ENCODE data around the gene EPHA8. TPM values are rescaled to one million over a fixed set of nuclear protein-coding genes. Genes with fewer than 3 reads are reported as not detected.
A peak's percentile ranks its signal among the peaks of the same experiment; 100 is the strongest.

Gene EPHA8
- polyA plus RNA-seq, 1 donor from 2014 or later = not detected

DNA sequence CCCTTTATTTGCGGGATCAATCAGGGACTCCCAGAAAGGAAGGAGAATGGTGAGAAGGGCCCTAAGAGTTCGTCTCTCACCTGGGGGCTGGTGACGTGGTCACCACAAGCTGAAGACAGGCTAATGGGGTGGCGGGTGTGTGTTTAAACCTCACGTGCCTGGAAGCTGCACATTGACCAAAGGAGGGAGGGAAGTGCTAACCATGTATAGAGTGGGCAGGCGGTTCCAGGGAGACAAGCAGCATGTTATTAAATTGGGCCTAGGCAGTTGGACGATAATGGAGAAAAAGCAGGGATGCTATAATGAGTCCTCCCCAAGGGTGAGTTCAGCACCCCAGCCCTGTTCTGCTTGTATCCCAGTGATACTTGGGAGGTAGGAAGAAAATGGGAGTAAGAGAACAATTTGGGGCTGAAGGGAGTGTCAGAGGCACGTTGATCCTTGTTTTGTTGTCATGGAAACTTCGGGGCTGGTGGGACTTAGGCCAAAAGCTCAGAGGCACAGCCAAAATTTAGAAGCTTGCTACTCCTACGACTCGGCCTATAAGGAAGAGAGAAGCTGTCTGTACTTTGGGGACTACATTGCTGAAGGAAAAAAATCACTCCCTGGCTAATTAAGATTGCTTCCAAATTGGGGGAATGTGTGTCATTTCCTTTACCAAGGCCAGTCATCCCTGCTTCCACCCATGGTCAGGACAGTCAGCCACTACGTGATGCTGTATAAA, 33.2 kb upstream of the EPHA8 start:
- H3K4me1 Mint-ChIP-seq = no peaks in the 10 kb centered on the region
- no peak overlapping the region for H3K27ac Mint-ChIP-seq
- no peaks in the 10 kb centered on the region for H3K9me3 Mint-ChIP-seq
- no peak overlapping the region for H3K4me3 Mint-ChIP-seq
- peaks cover 11% of the 10 kb centered on the region for H3K36me3 Mint-ChIP-seq
- H3K27me3 Mint-ChIP-seq = no peaks in the 10 kb centered on the region

DNA sequence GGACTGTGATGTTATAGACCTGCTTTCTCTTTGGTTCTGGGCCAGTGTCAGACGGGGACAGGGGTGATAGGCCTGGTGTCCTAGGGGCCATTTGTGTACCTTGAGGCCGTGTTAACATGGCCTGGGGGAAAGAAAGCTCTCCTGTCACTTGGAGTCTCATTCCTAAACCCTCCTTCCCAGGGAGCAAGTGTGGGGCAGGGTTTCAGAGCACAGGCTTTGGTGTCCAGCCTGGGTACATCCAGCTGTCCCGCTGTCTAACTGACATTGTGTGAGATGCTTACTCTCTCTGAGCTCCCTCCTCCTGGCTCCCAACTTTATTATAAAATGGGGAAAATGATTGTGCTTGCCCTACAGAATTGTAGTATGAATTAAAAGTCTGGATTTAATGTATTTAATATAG, 32.6 kb upstream of the EPHA8 start:
- no peak overlapping the region for H3K4me3 Mint-ChIP-seq
- H3K27me3 Mint-ChIP-seq = no peaks in the 10 kb centered on the region
- no peaks in the 10 kb centered on the region for H3K9me3 Mint-ChIP-seq
- no peaks in the 10 kb centered on the region for H3K4me1 Mint-ChIP-seq
- H3K36me3 Mint-ChIP-seq = peaks cover 11% of the 10 kb centered on the region
- no peak overlapping the region for H3K27ac Mint-ChIP-seq

DNA sequence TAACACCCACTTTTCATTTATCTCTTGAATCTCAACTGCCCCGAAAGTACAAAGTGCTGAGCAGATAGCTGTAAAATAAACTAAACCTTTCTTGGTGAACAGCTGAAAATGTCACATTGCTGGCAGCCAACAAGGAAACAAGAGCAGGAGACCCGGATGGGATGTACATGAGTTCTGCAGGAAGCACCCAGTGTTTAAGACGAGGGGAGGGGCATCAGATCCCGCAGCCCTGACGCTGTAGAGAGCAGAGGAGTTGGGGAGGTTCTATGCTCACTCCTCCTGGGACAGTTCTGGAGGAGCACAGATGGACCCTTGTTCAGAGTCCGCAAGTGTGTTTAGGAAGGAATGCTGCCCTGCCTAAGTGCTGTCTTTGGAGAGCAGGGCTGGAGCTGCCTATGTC, 32.0 kb upstream of the EPHA8 start:
- H3K9me3 Mint-ChIP-seq = no peaks in the 10 kb centered on the region
- H3K27ac Mint-ChIP-seq = no peak overlapping the region
- H3K36me3 Mint-ChIP-seq = peaks cover 10% of the 10 kb centered on the region
- H3K4me3 Mint-ChIP-seq = no peak overlapping the region
- no peaks in the 10 kb centered on the region for H3K27me3 Mint-ChIP-seq
- H3K4me1 Mint-ChIP-seq = no peaks in the 10 kb centered on the region

DNA sequence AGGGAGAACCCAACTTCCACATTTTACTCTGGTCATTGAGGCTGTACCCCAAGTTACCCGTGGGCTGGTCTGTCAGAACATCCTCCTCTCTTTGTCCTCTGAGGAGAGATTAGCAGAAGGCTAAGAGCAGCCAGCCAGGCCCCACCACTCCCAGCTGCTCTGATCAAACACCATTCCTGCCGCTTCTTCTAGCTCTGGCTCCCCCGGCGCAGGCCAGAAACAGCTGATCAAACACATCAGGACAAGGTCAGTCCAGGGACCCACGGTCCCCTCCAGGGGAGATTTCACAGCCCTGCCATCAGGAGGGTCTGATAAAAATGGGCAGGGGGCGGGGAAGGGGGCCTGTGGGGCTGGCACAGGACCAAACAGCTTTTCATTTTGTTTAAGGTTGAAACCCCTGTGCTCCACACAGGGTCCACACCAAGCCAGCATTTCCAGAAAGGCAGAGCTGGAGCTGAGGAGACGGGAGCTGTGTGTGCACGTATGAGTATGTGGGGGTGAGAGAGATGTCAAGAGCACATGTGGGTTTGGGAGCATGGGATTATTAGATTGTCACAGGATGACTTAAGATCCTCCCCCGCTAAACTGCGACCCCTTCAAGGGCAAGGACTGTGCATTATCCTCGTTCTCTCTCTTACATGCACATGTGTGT, 29.9 kb upstream of the EPHA8 start:
- Mint-ChIP-seq H3K4me1 (no peaks in the 10 kb centered on the region), H3K27me3 (no peaks in the 10 kb centered on the region), H3K4me3 (no peak overlapping the region), H3K27ac (peak overlapping the region in 1 of 3 donors; percentile 29), H3K9me3 (no peaks in the 10 kb centered on the region), H3K36me3 (peaks cover 5% of the 10 kb centered on the region)

DNA sequence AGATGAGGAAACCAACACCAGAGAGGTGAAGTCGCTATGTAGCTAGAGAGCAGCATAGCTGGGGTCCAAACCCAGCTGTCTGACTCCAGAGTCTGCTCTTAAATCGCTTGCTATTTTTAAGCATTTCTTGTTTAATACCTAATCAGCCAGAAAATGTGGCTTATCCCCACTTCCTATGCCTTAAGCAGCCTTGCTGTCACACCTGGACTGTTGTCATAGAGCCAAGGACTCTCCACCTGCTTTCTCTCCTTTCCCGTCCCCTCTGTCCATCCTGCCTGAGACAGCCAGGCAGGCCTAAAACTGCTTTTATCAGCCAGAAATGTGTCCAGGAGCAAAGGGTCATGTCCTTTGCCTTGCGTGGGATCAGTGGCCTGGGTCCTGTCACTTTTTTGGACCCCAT, 28.3 kb upstream of the EPHA8 start:
- Mint-ChIP-seq H3K9me3 (no peaks in the 10 kb centered on the region), H3K27me3 (no peaks in the 10 kb centered on the region), H3K4me1 (peaks cover 0 to 4% (median 3%) of the 10 kb centered on the region in 3 donors), H3K27ac (peak overlapping the region in 1 of 3 donors; percentile 93), H3K4me3 (no peak overlapping the region), H3K36me3 (peaks cover 5% of the 10 kb centered on the region)

DNA sequence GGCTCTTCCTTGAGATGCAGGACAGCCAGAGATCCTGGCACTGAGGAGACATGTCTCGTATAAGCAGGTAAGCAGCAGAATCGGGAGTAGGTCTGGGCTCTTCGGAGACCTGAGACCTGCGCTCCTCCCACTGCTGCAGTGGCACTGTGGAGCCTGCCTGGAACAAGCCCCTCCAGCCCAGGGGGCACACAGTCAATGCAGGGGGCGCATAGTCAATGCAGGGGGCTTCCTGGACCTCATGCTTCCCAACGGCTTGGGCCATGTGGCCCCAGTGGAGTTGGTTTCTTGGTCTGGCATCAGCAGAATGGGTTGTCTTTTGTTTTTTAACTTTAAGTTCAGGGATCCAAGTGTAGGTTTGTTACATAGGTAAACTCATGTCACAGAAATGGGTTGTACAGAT, 27.9 kb upstream of the EPHA8 start:
- Mint-ChIP-seq H3K27ac (peak overlapping the region in 1 of 3 donors; percentile 93), H3K4me3 (no peak overlapping the region), H3K9me3 (no peaks in the 10 kb centered on the region), H3K36me3 (peaks cover 5% of the 10 kb centered on the region), H3K27me3 (no peaks in the 10 kb centered on the region), H3K4me1 (peaks cover 0 to 4% (median 3%) of the 10 kb centered on the region in 3 donors)

DNA sequence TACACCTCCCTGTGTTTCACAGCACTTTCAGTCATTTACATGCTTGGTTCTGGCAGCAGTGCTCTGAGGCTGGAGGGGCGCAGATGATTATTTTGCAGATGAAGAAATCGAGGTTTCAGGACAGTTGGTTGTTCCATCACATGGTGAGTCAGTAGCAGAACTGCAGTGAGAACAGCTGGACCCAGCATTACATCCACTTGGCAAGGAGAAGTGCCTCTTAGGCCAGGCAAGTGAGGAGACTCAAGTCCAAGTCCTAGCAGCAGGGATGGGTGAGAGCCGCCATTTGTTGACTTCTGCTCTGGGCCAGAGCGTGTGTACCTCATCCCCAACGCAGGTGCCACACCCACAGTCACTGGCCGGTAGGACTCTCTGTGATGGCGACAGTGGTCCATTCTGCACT, 26.8 kb upstream of the EPHA8 start:
- Mint-ChIP-seq H3K27me3 (no peaks in the 10 kb centered on the region), H3K36me3 (peaks cover 5% of the 10 kb centered on the region), H3K9me3 (no peaks in the 10 kb centered on the region), H3K4me3 (no peak overlapping the region), H3K4me1 (peaks cover 0 to 4% (median 3%) of the 10 kb centered on the region in 3 donors), H3K27ac (no peak overlapping the region)

DNA sequence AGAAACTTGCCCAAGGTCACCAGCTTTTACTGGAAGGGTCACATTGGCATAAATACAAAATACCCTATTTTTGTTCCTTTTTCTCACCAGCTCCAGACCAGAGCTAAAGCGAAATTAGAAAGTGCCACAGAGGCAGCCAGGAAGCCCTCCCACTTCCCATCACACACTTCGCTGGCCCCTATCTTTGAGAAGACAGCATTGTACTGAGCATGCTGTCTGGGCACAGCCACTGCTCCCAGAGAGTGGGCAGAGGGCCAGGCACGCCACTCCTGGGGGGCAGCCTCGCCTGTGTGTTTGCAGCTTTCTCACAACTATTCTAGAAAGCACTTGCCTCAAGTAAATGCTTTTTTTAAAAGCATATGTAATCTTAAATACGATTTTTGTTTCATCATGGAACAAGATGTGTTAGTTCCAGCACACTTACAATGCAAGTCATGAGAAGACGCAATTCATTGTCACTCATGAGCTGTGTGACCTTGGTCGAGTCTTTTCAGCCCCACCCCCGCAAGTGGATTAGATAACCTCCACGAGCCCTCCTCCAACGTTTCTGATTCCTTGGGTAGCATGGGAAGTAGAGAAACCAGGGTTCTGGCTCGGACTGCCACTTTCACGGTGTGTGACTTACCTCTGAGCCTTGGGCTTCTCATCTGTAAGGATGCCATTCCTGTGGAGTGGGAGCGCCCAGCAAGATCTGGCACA, 25.7 kb upstream of the EPHA8 start:
- peaks cover 5% of the 10 kb centered on the region for H3K36me3 Mint-ChIP-seq
- peak overlapping the region in 1 of 3 donors; percentile 71 for H3K27ac Mint-ChIP-seq
- no peaks in the 10 kb centered on the region for H3K9me3 Mint-ChIP-seq
- no peak overlapping the region for H3K4me3 Mint-ChIP-seq
- no peaks in the 10 kb centered on the region for H3K27me3 Mint-ChIP-seq
- peaks cover 0 to 4% (median 3%) of the 10 kb centered on the region in 3 donors for H3K4me1 Mint-ChIP-seq

DNA sequence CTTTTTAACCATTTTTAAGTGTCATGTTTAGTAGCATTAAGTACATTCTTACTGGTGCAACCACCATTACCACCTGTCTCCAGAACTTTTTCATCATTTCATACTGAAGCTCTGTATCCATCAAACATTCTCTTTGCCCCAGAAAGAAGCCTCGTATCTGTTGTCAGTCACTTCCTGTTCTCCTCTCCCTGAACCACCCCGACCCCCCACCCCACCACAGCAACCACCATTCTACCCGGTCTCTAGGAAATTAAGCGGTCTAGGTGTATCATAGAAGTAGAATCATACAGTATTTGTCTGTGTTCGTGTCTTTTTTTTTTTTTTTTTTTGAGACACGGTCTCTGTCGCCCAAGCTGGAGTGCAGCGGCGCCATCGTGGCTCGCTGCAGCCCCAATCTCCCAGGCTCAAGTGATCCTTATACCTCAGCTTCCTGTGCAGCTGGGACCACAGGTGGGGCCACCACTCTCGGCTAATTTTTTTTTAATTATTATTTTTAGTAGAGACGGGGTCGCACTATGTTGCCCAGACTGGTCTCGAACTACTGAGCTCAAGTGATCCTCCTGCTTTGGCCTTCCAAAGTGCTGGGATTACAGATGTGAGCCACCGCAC, 23.7 kb upstream of the EPHA8 start:
- Mint-ChIP-seq H3K36me3 (peaks cover 2% of the 10 kb centered on the region), H3K4me3 (no peak overlapping the region), H3K4me1 (peaks cover 0 to 5% (median 4%) of the 10 kb centered on the region in 3 donors), H3K27me3 (no peaks in the 10 kb centered on the region), H3K27ac (no peak overlapping the region), H3K9me3 (no peaks in the 10 kb centered on the region)

DNA sequence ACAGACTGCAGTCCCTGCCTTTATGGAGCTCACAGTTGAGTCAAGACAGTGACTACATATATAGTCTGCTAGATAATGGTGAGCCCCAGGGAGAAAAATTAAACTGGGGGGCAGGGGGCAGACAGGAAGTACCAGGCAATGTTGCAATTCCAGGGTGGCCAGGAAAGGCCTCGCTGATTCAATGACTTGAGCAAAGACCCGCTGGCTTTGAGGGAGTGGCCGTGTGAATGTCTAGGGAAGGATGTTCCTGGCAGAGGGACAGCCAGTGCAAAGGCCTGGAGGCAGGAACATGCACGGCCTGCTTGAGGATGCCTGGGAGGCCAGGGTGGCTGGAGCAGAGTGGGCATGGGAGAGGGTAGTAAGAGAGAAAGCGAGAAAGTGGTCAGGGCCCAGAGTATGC, 23.0 kb upstream of the EPHA8 start:
- no peaks in the 10 kb centered on the region for H3K9me3 Mint-ChIP-seq
- peaks cover 2% of the 10 kb centered on the region for H3K36me3 Mint-ChIP-seq
- H3K27me3 Mint-ChIP-seq = no peaks in the 10 kb centered on the region
- H3K27ac Mint-ChIP-seq = no peak overlapping the region
- H3K4me1 Mint-ChIP-seq = peaks cover 0 to 5% (median 4%) of the 10 kb centered on the region in 3 donors
- H3K4me3 Mint-ChIP-seq = no peak overlapping the region

DNA sequence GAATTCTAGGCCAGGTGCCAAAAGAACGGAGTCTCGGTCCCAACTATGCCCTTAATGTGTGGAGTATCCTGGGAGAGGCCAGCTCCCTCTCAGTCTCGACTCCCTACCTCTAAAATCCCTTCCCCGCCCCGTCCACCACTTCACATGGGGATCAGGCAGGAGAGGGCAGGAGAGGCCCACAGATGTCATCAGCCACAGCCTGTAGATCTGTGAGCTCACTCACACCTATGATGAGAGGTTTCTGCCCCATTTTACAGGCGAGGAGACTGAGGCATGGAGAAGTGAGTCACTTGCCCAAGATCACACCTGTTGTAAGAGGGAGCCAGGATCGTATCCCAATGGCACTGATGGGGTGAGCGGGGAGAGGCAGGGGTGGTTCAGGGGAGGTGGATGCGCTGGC, 20.4 kb upstream of the EPHA8 start:
- Mint-ChIP-seq H3K4me1 (peaks cover 0 to 5% (median 4%) of the 10 kb centered on the region in 3 donors), H3K9me3 (no peaks in the 10 kb centered on the region), H3K4me3 (no peak overlapping the region), H3K27ac (no peak overlapping the region), H3K36me3 (peaks cover 4% of the 10 kb centered on the region), H3K27me3 (peaks cover 1% of the 10 kb centered on the region)

DNA sequence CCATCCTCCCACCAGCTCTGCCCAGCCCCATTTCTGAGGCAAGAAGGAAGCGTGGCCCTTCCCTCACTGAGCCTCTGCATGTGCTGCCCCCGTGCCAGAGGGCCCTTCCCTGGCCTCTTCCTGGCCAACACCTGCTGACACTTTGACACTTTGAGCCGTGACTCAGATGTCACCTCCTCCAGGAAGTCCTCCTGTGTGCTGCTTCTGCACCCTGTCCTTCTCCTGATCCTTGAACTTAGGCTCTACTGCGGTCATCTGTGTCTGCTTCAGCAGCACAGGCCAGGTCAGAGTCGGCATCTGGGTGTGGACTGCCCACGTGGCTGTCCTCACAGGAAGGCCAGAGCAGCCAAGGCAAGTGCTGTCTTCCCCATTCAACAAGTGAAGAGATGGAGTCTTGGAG, 19.6 kb upstream of the EPHA8 start:
- Mint-ChIP-seq H3K27me3 (peaks cover 5% of the 10 kb centered on the region), H3K4me3 (no peak overlapping the region), H3K9me3 (no peaks in the 10 kb centered on the region), H3K27ac (no peak overlapping the region), H3K4me1 (peaks cover 0 to 5% (median 4%) of the 10 kb centered on the region in 3 donors), H3K36me3 (peaks cover 2% of the 10 kb centered on the region)

DNA sequence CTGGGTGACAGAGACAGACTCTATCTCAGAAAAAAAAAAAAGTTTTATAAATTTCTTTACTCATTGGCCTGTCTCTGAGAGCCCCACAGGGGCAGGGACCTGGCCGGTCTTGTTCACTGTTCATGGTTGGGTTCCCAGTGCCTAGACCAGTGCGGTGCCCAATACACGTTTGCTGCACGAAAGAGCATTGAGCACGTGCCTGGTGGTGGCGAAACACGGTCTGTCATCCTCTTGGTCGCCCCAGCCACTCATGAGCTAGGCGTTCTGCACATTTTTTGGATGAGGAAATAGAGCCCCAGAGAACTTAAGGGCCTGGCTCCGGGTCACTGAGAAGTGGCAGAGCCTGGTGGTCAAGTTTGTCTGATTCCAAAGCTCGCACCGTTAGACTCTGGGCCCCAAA, 18.7 kb upstream of the EPHA8 start:
- peaks cover 14% of the 10 kb centered on the region for H3K27me3 Mint-ChIP-seq
- H3K36me3 Mint-ChIP-seq = peaks cover 2% of the 10 kb centered on the region
- H3K27ac Mint-ChIP-seq = no peak overlapping the region
- H3K4me3 Mint-ChIP-seq = no peak overlapping the region
- peaks cover 0 to 2% (median 0%) of the 10 kb centered on the region in 3 donors for H3K4me1 Mint-ChIP-seq
- H3K9me3 Mint-ChIP-seq = no peaks in the 10 kb centered on the region

DNA sequence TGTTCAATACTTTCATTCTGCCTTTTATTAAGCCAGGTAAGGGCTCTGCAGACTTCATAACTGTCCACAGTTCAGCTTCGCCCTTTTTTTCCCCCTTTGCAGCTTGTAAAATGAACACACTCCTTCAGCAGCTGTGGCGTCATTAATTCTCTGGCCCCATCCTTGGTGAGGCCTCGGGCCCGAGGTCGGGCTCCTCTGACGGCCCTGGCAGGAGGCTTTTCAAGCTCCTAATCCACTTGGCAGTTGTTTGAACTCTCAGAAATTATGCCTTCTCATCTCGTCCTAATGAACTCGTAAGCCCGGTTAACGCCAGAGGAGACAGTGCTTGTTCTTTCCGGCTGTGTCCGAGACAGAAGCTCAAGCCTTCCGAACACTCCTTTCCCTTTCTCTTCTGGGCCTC, 18.1 kb upstream of the EPHA8 start:
- Mint-ChIP-seq H3K9me3 (no peaks in the 10 kb centered on the region), H3K36me3 (peaks cover 2% of the 10 kb centered on the region), H3K27ac (no peak overlapping the region), H3K27me3 (peaks cover 16% of the 10 kb centered on the region), H3K4me3 (no peak overlapping the region), H3K4me1 (peaks cover 0 to 2% (median 0%) of the 10 kb centered on the region in 3 donors)

DNA sequence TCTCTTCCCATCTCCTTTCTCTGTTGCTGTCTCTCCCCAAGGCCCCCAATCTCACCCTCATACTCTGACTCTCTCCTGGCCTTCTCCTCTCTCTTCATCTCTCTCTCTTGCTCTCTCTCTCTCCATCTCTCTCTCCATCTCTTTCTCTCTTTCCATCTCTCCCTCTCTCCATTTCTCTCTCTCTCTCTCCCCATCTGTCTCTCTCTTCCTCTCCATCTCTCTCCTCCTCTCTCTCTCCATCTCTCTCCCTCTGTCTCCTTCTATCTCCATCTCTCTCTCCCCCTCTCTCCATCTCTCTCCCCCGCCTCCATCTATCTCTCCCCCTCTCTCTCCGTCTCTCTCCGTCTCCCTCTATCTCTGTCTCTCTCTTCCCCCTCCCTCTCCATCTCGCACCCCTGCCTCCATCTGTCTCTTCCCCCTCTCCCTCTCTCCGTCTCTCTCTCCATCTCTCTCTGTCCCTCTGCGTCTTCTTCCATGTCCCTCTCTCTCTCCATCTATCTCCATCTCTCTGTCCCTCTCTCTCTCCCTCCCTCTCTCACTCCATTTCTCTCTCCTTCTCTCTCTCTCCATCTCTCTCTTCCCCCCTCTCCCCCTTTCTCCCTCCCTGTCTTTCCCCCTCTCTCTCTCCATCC, 16.0 kb upstream of the EPHA8 start:
- H3K36me3 Mint-ChIP-seq = peaks cover 2% of the 10 kb centered on the region
- peaks cover 24% of the 10 kb centered on the region for H3K27me3 Mint-ChIP-seq
- peaks cover 0 to 2% (median 0%) of the 10 kb centered on the region in 3 donors for H3K4me1 Mint-ChIP-seq
- no peak overlapping the region for H3K27ac Mint-ChIP-seq
- H3K9me3 Mint-ChIP-seq = no peaks in the 10 kb centered on the region
- no peak overlapping the region for H3K4me3 Mint-ChIP-seq

All from IgD-negative memory B cell (primary cell).